ENCODE results near the gene CLDN5.

DNA sequence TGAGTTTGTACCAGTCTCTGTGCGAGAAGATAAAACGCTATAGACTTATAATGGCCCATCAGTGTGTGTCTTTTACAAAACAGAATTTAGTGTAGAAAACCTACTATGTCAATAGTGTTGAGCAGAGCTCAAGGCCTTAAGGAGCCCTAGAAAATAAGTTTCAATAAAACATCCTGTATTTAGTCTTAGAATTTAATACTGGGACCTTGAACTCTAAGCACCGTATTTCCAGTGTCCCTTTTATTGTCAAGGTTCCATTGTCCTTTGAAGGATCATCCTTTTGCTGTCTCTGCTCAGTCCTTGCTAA is 27.9 kb downstream of the CLDN5 start:
- no peak for TF ChIP-seq EP300 (conservative IDR thresholded peaks at IDR 0.05; ENCODE audit: poor library complexity, severe bottlenecking)
- TF ChIP-seq TAF1 (IDR thresholded peaks at IDR 0.05; ENCODE audit: low read depth) = no peak
- TF ChIP-seq, protein P1, sequence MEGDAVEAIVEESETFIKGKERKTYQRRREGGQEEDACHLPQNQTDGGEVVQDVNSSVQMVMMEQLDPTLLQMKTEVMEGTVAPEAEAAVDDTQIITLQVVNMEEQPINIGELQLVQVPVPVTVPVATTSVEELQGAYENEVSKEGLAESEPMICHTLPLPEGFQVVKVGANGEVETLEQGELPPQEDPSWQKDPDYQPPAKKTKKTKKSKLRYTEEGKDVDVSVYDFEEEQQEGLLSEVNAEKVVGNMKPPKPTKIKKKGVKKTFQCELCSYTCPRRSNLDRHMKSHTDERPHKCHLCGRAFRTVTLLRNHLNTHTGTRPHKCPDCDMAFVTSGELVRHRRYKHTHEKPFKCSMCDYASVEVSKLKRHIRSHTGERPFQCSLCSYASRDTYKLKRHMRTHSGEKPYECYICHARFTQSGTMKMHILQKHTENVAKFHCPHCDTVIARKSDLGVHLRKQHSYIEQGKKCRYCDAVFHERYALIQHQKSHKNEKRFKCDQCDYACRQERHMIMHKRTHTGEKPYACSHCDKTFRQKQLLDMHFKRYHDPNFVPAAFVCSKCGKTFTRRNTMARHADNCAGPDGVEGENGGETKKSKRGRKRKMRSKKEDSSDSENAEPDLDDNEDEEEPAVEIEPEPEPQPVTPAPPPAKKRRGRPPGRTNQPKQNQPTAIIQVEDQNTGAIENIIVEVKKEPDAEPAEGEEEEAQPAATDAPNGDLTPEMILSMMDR (IDR thresholded peaks at IDR 0.05; ENCODE audit: poor library complexity, severe bottlenecking) = no peak
- no peak for TF ChIP-seq RAD21 (conservative IDR thresholded peaks at IDR 0.05)
- TF ChIP-seq, protein P2, sequence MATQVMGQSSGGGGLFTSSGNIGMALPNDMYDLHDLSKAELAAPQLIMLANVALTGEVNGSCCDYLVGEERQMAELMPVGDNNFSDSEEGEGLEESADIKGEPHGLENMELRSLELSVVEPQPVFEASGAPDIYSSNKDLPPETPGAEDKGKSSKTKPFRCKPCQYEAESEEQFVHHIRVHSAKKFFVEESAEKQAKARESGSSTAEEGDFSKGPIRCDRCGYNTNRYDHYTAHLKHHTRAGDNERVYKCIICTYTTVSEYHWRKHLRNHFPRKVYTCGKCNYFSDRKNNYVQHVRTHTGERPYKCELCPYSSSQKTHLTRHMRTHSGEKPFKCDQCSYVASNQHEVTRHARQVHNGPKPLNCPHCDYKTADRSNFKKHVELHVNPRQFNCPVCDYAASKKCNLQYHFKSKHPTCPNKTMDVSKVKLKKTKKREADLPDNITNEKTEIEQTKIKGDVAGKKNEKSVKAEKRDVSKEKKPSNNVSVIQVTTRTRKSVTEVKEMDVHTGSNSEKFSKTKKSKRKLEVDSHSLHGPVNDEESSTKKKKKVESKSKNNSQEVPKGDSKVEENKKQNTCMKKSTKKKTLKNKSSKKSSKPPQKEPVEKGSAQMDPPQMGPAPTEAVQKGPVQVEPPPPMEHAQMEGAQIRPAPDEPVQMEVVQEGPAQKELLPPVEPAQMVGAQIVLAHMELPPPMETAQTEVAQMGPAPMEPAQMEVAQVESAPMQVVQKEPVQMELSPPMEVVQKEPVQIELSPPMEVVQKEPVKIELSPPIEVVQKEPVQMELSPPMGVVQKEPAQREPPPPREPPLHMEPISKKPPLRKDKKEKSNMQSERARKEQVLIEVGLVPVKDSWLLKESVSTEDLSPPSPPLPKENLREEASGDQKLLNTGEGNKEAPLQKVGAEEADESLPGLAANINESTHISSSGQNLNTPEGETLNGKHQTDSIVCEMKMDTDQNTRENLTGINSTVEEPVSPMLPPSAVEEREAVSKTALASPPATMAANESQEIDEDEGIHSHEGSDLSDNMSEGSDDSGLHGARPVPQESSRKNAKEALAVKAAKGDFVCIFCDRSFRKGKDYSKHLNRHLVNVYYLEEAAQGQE (IDR thresholded peaks at IDR 0.05; ENCODE audit: borderline replicate concordance) = no peak
- TF ChIP-seq EZH2 (IDR thresholded peaks at IDR 0.05; ENCODE audit: borderline replicate concordance, insufficient read depth, low read length, poor library complexity, severe bottlenecking) = no peak
- no peak for TF ChIP-seq MXI1 (conservative IDR thresholded peaks at IDR 0.05; ENCODE audit: poor library complexity, severe bottlenecking)
- no peak for TF ChIP-seq POLR2AphosphoS5 (IDR thresholded peaks at IDR 0.05)
